Activated T-cell treated with anti-CD3 and anti-CD28 coated beads, Interleukin-2, amount 50 U/mL, for 4 hours (primary cell): ENCODE data around the gene NUDT16L1. TPM values are rescaled to one million over a fixed set of nuclear protein-coding genes. Genes with fewer than 3 reads are reported as not detected.

Experiments used
- ATAC-seq, 2 donors: fragments of 200-7000 bp; cut with Tn5 transposase; one replicate each; pipeline ENCODE4 v1.10.0; 2021
- DNase-seq: peaks from one replicate; pipeline ENCODE4 v3.0.0-alpha.2; 2020
- H3K27me3 Mint-ChIP-seq: one replicate; pipeline ENCODE4 v1.8.0; 2021; ENCODE audit warnings: low read depth, mixed read lengths
- H3K36me3 Mint-ChIP-seq: one replicate; pipeline ENCODE4 v1.8.0; 2022; ENCODE audit warnings: mixed read lengths; ENCODE audit not compliant: insufficient read depth
- H3K4me1 Mint-ChIP-seq: one replicate; pipeline ENCODE4 v1.8.0; 2021; ENCODE audit warnings: low read depth, mixed read lengths
- H3K4me3 Mint-ChIP-seq: one replicate; pipeline ENCODE4 v1.8.0; 2021; ENCODE audit warnings: mild to moderate bottlenecking, moderate library complexity, mixed read lengths
- H3K9me3 Mint-ChIP-seq: one replicate; pipeline ENCODE4 v1.8.0; 2021; ENCODE audit warnings: mixed read lengths
- total RNA-seq, 3 donors: library from RNA; stranded (reverse); gene quantifications; one replicate each; pipeline ENCODE4 v1.2.1, GENCODE V29; 2021

The NUDT16L1 gene
- total RNA-seq, 3 donors from 2014 or later: 53.1 to 56.8 (median 54.1) TPM

DNA sequence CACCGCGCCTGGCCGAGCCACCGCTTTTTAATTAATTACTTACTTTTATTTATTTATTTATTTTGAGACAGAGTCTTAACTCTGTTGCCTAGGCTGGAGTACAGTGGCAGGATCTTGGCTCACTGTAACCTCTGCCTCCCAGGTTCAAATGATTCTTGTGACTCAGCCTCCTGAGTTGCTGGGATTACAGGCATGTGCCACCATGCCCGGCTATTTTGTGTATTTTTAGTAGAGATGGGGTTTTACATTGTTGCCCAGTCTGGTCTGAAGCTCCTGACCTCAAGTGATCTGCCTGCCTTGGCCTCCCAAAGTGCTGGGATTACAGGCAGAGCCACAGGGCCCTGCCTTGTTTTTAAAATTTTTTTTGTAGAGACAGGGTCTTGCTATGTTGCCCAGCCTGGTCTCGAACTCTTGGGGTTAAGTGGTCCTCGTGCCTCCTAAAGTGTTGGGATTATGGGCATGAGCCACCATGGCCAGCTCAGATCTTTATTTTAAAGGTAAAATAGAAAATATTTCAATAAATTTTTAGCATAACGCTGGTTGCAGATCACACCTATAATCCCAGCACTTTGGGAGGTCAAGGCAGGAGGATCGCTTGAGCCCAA, 18.3 kb upstream of the NUDT16L1 start:
- peak overlapping the region; percentile 31 for H3K4me3 Mint-ChIP-seq
- ATAC-seq (no peak), DNase-seq (no peak)
- H3K4me1 Mint-ChIP-seq: peaks cover 24% of the 10 kb centered on the region
- H3K9me3 Mint-ChIP-seq: no peaks in the 10 kb centered on the region
- no peaks in the 10 kb centered on the region for H3K27me3 Mint-ChIP-seq
- H3K36me3 Mint-ChIP-seq: peaks cover 11% of the 10 kb centered on the region

- Mint-ChIP-seq H3K4me1 (peaks cover 24% of the 10 kb centered on the region), H3K9me3 (no peaks in the 10 kb centered on the region), H3K4me3 (peak overlapping the region; percentile 56), H3K36me3 (peaks cover 11% of the 10 kb centered on the region), H3K27me3 (no peaks in the 10 kb centered on the region)
- peak; percentile 52 for DNase-seq
- ATAC-seq: peak; percentile 71 to 81
Observed at GRCh38 chr16:4675864-4676786, 17.2 kb upstream of the NUDT16L1 start.

DNA sequence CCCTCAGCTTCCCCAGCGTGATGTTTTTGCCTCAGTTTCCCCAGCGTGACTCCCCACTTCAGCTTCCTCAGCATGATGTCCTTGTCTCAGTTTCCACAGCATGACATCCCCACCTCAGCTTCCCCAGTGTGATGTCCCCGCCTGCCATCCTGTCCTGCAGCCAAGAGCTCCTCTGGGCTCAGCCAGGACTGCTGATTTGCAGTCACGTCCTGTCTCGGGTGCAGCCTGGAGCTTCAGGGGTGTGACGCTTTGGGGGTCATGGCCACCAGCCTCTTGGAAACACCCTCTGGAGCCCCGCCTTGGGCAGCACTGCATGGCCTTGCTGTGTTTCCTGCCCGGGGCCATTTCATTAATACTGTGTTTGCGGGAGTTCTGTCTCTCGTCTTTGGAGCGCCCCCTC, 16.5 kb upstream of the NUDT16L1 start:
- no peaks in the 10 kb centered on the region for H3K9me3 Mint-ChIP-seq
- H3K27me3 Mint-ChIP-seq: no peaks in the 10 kb centered on the region
- DNase-seq (no peak), ATAC-seq (peak in 1 of 2 donors; percentile 20)
- H3K4me1 Mint-ChIP-seq: peaks cover 24% of the 10 kb centered on the region
- H3K36me3 Mint-ChIP-seq: peaks cover 11% of the 10 kb centered on the region
- H3K4me3 Mint-ChIP-seq: peak overlapping the region; percentile 56

- ATAC-seq (no peak), DNase-seq (no peak)
- Mint-ChIP-seq H3K4me3 (no peak overlapping the region), H3K27me3 (no peaks in the 10 kb centered on the region), H3K36me3 (peaks cover 8% of the 10 kb centered on the region), H3K9me3 (no peaks in the 10 kb centered on the region), H3K4me1 (peaks cover 24% of the 10 kb centered on the region)
Observed at GRCh38 chr16:4677390-4677789, 16.0 kb upstream of the NUDT16L1 start.

DNA sequence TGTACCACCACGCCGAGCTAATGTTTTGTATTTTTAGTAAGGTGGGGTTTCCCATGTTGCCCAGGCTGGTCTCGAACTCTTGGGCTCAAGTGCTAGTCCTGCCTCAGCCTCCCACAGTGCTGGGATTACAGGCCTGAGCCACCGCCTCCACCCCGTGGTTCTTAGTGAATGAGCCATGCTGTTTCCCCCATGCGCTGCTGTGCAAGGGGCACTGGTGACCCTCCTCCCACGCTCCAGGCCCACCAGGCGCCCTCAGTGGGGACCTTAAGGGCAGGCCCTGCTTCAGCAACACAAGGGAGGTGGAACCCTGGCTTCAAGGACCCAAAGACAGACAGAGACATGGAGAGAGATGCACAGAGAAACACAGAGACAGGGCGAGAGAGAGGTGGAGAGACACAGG, 15.4 kb upstream of the NUDT16L1 start:
- no peak for DNase-seq
- Mint-ChIP-seq H3K36me3 (peaks cover 8% of the 10 kb centered on the region), H3K4me3 (no peak overlapping the region), H3K4me1 (peaks cover 24% of the 10 kb centered on the region), H3K9me3 (no peaks in the 10 kb centered on the region), H3K27me3 (no peaks in the 10 kb centered on the region)
- no peak for ATAC-seq

GRCh38 chr16:4678596-4678995, 14.8 kb upstream of the NUDT16L1 start:
- Mint-ChIP-seq H3K9me3 (no peaks in the 10 kb centered on the region), H3K27me3 (no peaks in the 10 kb centered on the region), H3K4me3 (no peak overlapping the region), H3K4me1 (peaks cover 24% of the 10 kb centered on the region), H3K36me3 (peaks cover 6% of the 10 kb centered on the region)
- DNase-seq (no peak), ATAC-seq (no peak)

DNA sequence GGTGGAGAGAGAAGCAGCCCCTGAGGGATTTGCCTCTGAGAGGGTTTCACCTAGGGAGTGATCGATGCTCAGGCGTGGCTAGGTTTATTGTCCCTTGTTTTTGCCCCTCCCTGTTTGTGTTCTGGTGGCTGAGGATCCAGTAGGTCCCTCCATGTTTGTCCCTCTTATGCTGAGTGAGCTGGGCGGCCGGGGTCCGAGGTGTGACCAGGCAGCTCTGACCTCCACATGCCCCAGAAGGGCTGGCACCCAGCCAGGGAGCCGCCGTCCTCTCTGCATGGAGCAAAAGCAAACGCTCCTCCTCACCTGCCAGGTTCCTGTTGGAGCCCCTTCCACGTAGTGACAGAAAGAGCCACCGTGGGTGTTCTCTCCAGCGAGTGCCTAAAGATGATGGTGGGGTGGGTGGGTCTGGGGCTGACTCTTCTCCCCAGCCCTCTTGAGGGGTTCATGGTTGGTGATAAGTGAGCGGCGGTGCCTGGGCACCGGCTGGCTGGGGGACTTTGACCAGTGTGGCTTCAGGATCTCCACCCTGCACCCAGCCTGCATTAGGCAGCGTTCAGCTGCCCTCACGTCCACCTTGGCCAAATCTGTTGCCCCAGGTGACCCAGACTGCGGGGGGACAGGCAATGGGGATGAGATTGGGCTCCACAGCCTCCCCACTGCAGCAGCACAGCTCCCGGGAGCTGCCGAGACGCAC, 14.1 kb upstream of the NUDT16L1 start:
- H3K27me3 Mint-ChIP-seq: no peaks in the 10 kb centered on the region
- no peak overlapping the region for H3K4me3 Mint-ChIP-seq
- peaks cover 4% of the 10 kb centered on the region for H3K36me3 Mint-ChIP-seq
- no peak for DNase-seq
- H3K4me1 Mint-ChIP-seq: peaks cover 24% of the 10 kb centered on the region
- no peaks in the 10 kb centered on the region for H3K9me3 Mint-ChIP-seq
- ATAC-seq: no peak

DNA sequence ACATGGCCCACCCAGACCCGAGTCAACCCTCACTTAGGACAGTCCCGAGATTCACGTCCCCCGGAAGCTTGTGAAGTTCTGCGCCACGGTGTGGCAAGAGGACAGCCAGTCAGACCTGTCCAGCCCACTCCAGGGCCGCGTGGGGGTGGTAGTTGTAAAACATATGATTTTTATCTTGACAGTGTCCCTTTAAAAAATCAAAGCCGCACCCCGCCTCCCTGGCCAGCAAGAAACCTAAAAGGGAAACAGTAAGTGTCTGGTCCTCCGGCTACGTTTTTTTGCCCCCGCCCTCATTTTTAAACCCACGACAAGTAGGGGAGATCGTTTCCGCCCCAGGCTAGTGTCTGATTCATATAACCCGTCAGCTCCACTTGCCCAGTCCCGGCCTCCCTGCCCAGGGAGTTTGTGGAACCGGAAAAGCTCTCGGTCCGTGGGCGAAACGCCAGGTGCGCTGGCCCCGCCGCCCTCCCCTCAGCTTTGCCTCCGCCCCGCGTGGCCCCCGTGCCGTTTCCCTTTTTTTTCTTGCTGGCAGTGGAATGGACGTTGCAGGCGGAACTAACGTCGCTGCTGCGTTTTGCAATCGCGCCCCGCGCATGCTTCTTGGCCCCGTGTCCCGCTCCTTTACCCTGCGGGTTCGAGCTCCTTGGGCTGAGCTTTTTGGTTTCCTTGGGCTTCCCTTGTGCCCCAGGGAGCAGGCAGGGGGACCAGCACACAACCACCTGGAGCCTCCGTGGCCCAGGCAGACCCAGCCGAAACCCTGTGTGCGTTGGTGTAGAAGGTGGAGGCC, 13.3 kb upstream of the NUDT16L1 start:
- Mint-ChIP-seq H3K4me3 (no peak overlapping the region), H3K27me3 (no peaks in the 10 kb centered on the region), H3K4me1 (peaks cover 24% of the 10 kb centered on the region), H3K9me3 (no peaks in the 10 kb centered on the region), H3K36me3 (peaks cover 7% of the 10 kb centered on the region)
- DNase-seq (no peak), ATAC-seq (no peak)

DNA sequence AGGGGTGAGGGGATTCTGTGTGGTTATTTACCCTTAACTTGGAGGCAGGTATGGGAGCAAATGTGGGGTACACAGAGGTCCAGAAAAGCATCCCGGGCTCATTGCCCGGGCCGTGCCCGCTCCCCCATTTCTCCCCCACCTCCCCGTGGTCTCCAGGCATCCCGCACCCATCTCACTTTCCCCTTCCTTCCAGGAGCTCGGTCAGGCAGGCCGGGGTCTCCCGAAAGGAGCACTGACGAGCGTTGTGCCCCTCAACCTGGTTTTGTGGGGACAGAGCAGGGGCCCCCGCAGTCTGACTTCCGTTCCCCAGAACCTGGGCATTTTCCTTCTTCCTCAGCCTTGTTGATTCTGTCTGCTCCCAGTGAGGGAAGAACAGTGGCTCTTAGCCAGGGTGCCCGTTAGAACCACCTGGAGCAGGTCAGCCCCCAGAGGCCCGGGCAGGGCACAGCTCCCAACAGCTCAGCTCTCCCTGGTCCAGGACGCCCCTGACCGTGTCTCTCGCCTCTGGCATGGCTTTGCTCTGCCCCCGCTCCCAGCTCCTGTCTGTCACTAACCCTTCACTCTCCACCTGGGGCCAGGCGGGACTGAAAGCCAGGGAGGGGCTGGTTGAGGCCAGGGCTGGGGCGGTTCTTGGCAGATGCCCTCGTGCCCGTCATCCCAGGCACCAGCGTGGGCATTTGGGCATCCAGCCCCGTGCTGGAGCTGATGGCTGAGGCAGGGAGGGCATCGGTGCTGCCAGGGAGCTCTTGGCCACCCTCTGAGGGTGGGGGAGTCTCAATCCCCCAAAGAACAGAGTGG, 12.5 kb upstream of the NUDT16L1 start:
- no peaks in the 10 kb centered on the region for H3K27me3 Mint-ChIP-seq
- H3K9me3 Mint-ChIP-seq: no peaks in the 10 kb centered on the region
- H3K4me1 Mint-ChIP-seq: peaks cover 17% of the 10 kb centered on the region
- DNase-seq: no peak
- H3K36me3 Mint-ChIP-seq: peaks cover 9% of the 10 kb centered on the region
- ATAC-seq: no peak
- no peak overlapping the region for H3K4me3 Mint-ChIP-seq

DNA sequence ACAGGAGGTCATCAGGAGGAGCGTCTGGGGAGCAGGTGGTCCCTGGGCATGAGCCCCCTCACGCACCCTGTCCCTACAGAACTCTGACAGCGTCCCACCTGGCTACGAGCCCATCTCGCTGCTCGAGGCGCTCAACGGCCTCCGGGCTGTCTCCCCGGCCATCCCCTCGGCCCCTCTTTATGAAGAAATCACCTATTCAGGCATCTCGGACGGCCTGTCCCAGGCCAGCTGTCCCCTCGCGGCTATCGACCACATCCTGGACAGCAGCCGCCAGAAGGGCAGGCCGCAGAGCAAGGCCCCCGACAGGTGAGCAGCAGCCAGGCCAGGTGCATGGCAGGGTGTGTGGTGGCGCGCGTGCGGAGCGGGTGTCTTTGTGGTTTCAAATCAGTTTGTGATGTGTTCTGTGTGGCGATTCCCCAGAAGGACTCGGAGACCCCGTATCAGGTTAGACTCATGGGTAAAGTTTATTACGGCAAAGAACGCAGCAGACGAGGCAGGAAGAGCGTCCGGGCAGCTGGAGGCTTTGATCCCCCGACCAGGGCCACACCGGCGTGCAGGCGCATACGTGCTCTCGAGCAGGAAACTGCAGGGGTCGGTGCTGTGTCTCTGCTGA, 11.8 kb upstream of the NUDT16L1 start:
- Mint-ChIP-seq H3K9me3 (no peaks in the 10 kb centered on the region), H3K36me3 (peaks cover 9% of the 10 kb centered on the region), H3K27me3 (no peaks in the 10 kb centered on the region), H3K4me1 (peaks cover 10% of the 10 kb centered on the region), H3K4me3 (no peak overlapping the region)
- ATAC-seq (no peak), DNase-seq (no peak)

DNA sequence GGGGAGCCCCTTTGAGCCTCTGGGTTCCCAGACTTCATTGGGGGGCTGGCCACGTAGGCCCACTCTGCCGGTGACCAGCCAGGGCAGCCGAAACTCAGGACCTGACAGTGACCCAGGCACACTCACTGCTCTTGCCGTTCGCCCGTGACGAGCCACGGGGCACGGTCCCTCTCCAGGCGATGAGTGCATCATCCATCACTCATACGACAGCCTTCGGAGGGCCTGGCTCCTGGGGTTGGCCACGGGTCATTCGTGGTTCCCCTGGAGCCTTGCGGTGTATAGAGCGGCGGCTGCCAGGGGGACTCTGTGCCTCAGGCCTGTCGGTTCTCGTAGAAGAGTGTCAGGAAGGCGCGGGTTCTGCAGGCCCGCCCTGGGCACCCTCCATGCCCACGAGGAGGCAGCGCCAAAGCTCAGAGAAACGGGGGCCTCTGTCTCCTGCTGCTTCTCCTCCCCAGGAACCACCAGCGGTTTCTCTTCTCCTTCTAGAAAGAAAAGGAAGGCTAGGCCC, 11.2 kb upstream of the NUDT16L1 start:
- no peak overlapping the region for H3K4me3 Mint-ChIP-seq
- H3K4me1 Mint-ChIP-seq: peaks cover 5% of the 10 kb centered on the region
- H3K36me3 Mint-ChIP-seq: peaks cover 9% of the 10 kb centered on the region
- H3K27me3 Mint-ChIP-seq: no peaks in the 10 kb centered on the region
- no peaks in the 10 kb centered on the region for H3K9me3 Mint-ChIP-seq
- ATAC-seq (no peak), DNase-seq (no peak)

DNA sequence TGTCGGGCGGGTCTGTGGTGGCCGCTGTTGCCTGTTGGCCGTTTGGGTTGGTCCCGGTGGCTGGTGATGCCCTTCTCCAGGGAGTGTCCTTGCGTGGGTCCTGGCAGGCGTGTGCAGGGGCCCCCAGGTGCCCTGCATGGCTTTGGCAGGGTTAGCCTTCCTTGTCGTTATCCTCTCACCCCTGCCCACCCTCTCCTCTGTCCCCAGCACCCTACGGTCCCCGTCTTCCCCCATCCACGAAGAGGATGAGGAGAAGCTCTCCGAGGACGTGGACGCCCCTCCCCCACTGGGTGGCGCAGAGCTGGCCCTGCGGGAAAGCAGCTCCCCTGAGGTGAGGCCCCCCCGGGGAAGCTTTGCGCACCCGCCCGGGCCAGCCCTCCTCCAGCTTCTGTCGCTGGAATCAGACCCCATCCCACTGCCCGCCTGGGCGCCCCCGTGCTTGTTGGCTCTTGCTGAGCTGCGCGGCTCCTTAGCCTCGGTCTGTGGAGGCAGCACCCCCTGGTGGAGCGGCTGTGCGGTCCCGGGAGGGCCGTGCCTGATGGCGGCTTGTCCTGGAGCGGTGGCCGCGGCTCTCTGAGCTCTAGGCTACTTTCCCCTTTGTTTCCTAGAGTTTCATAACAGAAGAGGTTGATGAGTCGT, 10.6 kb upstream of the NUDT16L1 start:
- ATAC-seq: peak; percentile 57 to 66

More for the DNA sequence above, 10.6 kb upstream of the NUDT16L1 start:
- no peaks in the 10 kb centered on the region for H3K9me3 Mint-ChIP-seq
- H3K4me3 Mint-ChIP-seq: no peak overlapping the region
- peaks cover 9% of the 10 kb centered on the region for H3K36me3 Mint-ChIP-seq
- peaks cover 3% of the 10 kb centered on the region for H3K4me1 Mint-ChIP-seq
- no peak for DNase-seq
- H3K27me3 Mint-ChIP-seq: no peaks in the 10 kb centered on the region
